Activated T-cell treated with anti-CD3 and anti-CD28 coated beads, Interleukin-2, amount 50 U/mL, for 1 hour (primary cell): Measurements from ENCODE around the gene THUMPD2.
"Not testable (repeated sequence)": the region's sequence is repeated elsewhere in the genome, so short reads cannot be mapped to it uniquely, and the experiment has no call there.

Source experiments
- DNase-seq: peaks from one replicate; pipeline ENCODE4 v3.0.0-alpha.2; 2020

The THUMPD2 gene

GRCh38 chr2:39778775-39779340 is at the start of gene THUMPD2:
Gene THUMPD2, minus strand, starts transcription at chr2:39779258. Its CDS starts 19 bp downstream, at chr2:39779239.
- peak; percentile 70 for DNase-seq

DNA sequence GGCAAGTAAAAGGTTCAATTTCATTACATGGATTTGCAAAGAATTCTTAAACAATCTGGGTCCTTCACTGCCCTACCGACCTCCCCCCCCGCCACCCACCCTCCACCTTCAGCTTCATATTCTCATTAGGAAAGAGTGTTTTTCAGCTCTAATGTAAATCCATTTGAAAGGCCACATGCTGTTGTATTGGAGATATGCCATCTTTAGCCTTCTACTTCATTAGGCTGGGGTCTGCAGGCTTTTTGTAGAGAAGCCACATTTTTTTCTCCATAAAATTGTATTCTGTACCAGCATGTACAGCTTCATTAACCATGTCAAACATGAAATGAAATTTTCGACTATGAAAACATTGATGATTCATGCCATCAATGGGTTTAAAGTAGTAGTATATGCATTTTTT is 42.8 kb upstream of the THUMPD2 start:
- DNase-seq: no peak

DNA sequence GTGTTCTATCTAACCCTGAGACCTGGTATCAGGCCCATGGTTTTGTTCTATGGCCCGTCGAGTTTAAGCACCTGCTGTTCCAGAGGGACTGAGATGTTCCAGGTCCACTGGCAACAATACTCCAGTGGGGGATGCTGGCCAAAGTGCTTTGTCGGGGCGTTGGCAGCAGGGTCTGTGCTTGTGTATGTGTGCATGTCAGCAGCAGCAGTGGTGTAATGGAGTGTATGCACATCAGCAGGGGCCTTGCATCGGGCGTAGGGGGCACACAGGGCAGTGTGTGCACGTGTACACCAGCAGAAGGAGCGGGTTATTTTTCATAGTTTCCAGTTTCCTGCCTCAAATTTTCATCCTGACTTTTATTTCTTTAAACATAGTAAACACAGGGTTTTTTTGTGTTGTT is 37.8 kb upstream of the THUMPD2 start:
- DNase-seq: no peak

DNA sequence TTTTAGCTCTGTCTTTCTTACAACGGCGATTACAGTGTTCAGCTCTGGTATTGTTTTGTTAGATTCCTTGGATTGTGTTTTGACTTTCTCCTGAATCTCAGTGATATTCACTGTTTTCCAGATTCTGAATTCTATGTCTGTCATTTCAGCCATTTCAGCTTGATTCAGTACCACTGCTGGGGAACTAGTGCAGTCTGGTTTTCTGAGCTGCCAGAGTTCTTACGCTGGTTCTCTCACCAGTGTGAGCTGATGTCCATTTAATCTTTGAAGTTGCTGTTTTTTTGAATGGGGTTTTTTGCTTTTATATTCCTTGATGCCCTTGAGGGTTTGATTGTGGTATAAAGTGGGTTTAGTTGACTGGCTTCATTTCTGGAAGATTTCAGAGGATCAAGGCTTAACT is 37.4 kb upstream of the THUMPD2 start:
- DNase-seq: no peak

- DNase-seq: no peak
Measured at GRCh38 chr2:39805936-39806608, 27.0 kb upstream of the THUMPD2 start.

DNA sequence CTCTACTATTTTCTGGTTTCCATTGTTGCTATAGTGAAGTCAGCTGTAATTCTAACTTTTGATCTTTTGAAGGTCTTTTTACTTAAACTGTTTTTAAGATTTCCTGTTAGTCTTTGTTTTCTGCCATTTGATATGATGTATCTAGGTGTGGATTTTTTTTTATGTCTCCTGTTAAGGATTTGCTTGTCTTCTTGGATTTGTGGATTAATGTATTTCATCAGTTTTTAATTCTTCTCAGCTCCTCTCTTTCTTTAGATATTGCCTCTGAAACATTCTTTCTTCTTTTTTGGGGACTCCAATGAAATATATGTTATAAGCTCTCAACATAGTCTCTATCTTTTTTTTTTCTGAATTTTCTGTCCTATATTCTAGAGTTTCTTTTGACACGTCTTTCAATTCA is 24.8 kb upstream of the THUMPD2 start:
- DNase-seq: no peak

DNA sequence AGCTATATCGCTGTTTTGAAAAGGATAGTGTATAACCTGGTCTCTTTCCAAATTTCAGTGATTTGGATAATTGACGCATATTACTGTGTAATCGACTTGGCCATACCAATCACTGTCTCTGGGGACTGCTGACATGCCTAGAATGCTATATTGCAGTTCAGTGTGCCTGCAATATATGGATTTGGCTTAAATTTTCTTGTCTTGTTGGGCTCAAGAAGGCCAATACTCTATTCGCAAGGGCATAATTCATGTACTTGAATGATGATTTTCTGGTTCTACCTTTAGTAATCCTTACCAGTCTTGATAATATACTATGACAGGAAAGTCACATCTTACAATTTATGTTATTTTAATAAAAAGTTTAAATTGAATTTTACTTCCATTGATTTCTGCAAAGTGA is 21.7 kb upstream of the THUMPD2 start:
- DNase-seq: no peak

DNA sequence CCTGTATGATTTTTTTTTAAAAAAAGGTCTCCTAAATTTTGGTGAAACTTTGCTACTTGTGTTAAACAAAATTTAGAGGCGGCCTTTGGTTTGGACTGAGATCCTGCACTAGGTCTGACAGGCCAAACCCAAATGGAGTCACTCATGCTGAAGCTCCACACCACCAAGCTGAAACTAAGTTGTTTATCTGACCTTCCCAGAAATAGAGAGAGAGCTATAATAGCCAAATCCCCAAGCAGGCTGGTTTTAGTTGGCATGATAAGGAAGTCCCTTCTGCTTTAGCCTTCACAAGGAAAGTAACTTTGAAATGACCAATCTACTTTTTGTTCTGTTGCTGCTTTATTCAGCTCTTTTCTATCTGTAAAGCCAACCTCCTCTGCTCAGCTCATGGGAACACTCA is 17.1 kb upstream of the THUMPD2 start:
- DNase-seq: no peak

GRCh38 chr2:39790216-39790818 is 11.3 kb upstream of the THUMPD2 start:
- DNase-seq: not testable (repeated sequence)

DNA sequence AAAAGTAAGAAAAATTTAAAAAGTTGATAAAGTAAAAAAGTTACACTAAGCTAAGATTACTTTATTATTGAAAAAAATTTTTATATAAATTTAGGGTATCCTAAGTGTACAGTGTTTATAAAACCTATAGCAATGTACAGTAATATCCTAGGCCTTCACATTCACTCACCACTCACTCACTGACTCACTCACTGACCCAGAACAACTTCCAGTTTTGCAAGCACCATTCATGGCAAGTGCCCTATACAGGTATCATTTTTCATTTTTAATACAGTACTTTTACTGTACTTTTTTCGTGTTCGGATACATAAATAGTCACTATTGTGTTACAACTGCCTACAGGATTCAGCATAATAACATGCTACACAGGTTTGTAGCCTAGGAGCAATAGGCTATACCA is 8.9 kb upstream of the THUMPD2 start:
- no peak for DNase-seq

GRCh38 chr2:39786761-39787522 is 7.9 kb upstream of the THUMPD2 start:
- no peak for DNase-seq

- DNase-seq: no peak
Measured at GRCh38 chr2:39782591-39782990, 3.5 kb upstream of the THUMPD2 start.

- no peak for DNase-seq
Measured at GRCh38 chr2:39781697-39782096, 2.6 kb upstream of the THUMPD2 start.

DNA sequence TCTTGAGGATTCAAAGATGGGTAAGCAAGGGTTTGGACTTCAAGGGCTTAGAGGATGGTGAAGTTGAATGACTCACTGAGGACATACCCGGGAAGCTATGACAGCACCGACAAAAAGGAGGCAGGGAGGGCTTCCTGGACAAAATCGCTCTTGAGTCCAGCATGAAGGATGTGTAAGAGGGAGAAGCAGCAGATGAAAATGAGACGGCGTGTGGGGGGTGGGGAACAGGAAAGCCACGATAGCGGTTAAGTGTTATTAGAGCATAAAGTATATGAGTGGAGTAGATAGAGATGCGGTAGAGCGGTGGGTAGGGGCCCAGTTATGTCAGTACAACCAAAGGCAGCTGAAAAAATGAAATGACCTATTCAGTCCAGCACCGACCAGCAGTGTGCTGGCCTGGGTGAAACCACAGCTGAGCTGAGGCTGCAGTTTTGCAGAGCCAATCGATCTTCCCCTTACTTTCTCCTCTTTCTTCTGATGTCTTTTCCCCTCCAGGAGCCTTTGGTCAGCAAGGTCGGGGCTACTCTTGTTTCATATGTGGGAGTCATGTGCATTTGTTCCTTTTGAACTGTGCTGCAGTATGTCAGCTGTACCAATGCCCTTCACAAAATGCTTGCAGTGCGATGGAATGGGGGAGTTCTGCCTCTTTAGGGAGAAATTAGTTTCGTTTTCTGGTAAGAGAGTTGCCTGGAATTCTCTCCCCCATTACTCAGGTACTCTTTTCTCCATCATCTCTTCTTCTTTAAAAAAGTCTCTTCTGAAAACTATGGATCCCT is 2.0 kb upstream of the THUMPD2 start:
- DNase-seq: no peak

GRCh38 chr2:39779927-39780326 is 869 bp upstream of the THUMPD2 start:
- no peak for DNase-seq

GRCh38 chr2:39779341-39779851 is 338 bp upstream of the THUMPD2 start:
- no peak for DNase-seq

DNA sequence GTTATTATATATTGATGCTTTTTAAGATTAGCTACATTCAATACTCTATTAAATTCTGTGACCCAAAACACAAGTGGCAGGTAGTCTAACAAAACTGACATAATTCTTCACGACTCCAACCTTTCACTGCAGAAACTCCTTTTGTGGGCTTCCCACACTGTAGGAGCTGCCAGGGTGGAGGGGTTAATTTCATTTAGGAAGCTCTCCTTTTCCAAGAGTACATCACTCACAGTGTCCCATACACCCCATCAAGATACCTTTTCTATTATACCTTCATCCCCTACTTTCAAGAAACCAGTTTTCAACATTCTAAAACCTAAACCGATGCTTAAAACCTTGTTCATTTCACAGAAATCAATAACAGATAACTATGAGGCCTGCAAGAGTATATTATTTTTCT is 825 bp downstream of the THUMPD2 start:
- no peak for DNase-seq

- DNase-seq: no peak
Measured at GRCh38 chr2:39772812-39773152, 6.3 kb downstream of the THUMPD2 start.

GRCh38 chr2:39772086-39772811 is 6.8 kb downstream of the THUMPD2 start:
- no peak for DNase-seq

GRCh38 chr2:39762448-39762847 is 16.6 kb downstream of the THUMPD2 start:
- no peak for DNase-seq

DNA sequence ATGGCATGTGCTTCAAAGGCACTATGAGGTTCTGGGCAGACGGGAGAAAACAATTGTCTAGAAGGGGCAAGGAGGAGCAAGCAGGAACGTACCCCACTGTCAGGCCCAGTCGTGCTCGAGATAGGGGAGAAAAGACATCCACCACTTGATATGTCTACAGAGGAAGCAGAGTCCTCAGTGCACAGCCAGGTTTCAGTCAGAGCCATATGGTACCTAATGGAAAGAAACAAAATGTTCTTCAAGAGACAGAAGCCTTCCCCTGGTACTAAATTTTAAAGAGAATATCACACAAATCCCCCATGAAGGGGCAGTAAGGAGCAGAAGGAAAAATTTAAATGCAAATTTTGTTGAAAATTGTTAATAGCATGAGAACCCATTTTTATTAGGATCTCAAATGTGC is 21.9 kb downstream of the THUMPD2 start:
- no peak for DNase-seq

- no peak for DNase-seq
Measured at GRCh38 chr2:39755466-39755865, 23.6 kb downstream of the THUMPD2 start.
